H1 (cell line): ENCODE data around the gene MFAP4. TPM values are rescaled to one million over a fixed set of nuclear protein-coding genes. Genes with fewer than 3 reads are reported as not detected.

Experiments
- CTCF ChIA-PET: fragments of 300-600 bp; sonication (Branson Sonifier 250); formaldehyde crosslinking; loops from one replicate; lab custom pipeline; 2021; ENCODE audit not compliant: partially characterized antibody; lab: Charles Lee
- POLR2A ChIA-PET: fragments of 300-600 bp; sonication (Branson Sonifier 250); formaldehyde crosslinking; loops from one replicate; lab custom pipeline; 2021; ENCODE audit warnings: inconsistent platforms; ENCODE audit not compliant: partially characterized antibody; lab: Charles Lee
- DNase-seq, 2 experiments: peaks; one replicate each; pipeline versions ENCODE4 v3.0.0 to v3.0.0-alpha.2; 2010 to 2022; ENCODE audit warnings: low spot score in 2 of 2, low read depth in 1 of 2, mixed read lengths in 1 of 2
- FAIRE-seq: peaks from 2 replicates; lab custom pipeline; 2011; peaks lifted over from hg19 to GRCh38; lab: Jason Lieb, UNC
- H2AFZ ChIP-seq: 2 replicates; pipeline ENCODE4 v1.8.1; 2012; ENCODE audit warnings: low read length, inconsistent platforms
- H2AK5ac ChIP-seq: 2 replicates; pipeline ENCODE4 v1.6.1; 2013; ENCODE audit warnings: low read depth, low read length
- H2BK120ac ChIP-seq: replicated peaks from 2 replicates; pipeline ENCODE3; 2013; ENCODE audit warnings: low read depth, low read length, inconsistent platforms
- H2BK12ac ChIP-seq: 2 replicates; pipeline ENCODE4 v1.6.1; 2013; ENCODE audit warnings: low read depth, low read length
- H2BK15ac ChIP-seq: 2 replicates; pipeline ENCODE4 v1.6.1; 2013; ENCODE audit warnings: low read length
- H2BK20ac ChIP-seq: 2 replicates; pipeline ENCODE4 v1.6.1; 2013; ENCODE audit warnings: low read length
- H2BK5ac ChIP-seq: 2 replicates; pipeline ENCODE4 v1.6.1; 2013; ENCODE audit warnings: low read depth, low read length
- H3K14ac ChIP-seq: 2 replicates; pipeline ENCODE4 v1.6.1; 2013; ENCODE audit warnings: inconsistent platforms; ENCODE audit not compliant: insufficient read length
- H3K18ac ChIP-seq: 2 replicates; pipeline ENCODE4 v1.6.1; 2013; ENCODE audit warnings: low read length; ENCODE audit errors: extremely low read depth
- H3K23ac ChIP-seq: 2 replicates; pipeline ENCODE4 v1.6.1; 2013; ENCODE audit warnings: inconsistent platforms; ENCODE audit not compliant: insufficient read length
- H3K23me2 ChIP-seq: 2 replicates; pipeline ENCODE4 v1.6.1; 2013; ENCODE audit warnings: low read depth, low read length
- H3K27ac ChIP-seq: 2 replicates; pipeline ENCODE4 v1.6.1; 2011; ENCODE audit warnings: low read depth, low read length, inconsistent platforms
- H3K27me3 ChIP-seq, 4 experiments: replicated peaks in 1 of 4; 1 replicate in 1 of 4; 2 replicates in 3 of 4; pipeline versions ENCODE4 v1.6.1 to v1.8.1; 2011 to 2013; ENCODE audit warnings: low read length in 3 of 4, mild to moderate bottlenecking in 3 of 4, inconsistent platforms in 2 of 4, mixed read lengths in 2 of 4, moderate library complexity in 1 of 4; ENCODE audit not compliant: control insufficient read depth in 3 of 4, insufficient read depth in 3 of 4; ENCODE audit errors: extremely low read depth in 1 of 4
- H3K36me3 ChIP-seq, 4 experiments: 2 replicates each; pipeline versions ENCODE4 v1.6.1 to v1.8.1; 2011 to 2013; ENCODE audit warnings: mild to moderate bottlenecking in 4 of 4, low read length in 3 of 4, moderate library complexity in 2 of 4, control low read depth in 1 of 4, inconsistent platforms in 1 of 4; ENCODE audit not compliant: insufficient read depth in 4 of 4, control insufficient read depth in 2 of 4
- H3K4ac ChIP-seq: replicated peaks from 2 replicates; pipeline ENCODE3; 2013; ENCODE audit warnings: low read length, low read depth, mixed read lengths, inconsistent platforms; ENCODE audit not compliant: insufficient read length
- H3K4me1 ChIP-seq, 4 experiments: replicated peaks in 1 of 4; 1 replicate in 1 of 4; 2 replicates in 3 of 4; pipeline versions ENCODE4 v1.6.1 to v1.8.1; 2011 to 2013; ENCODE audit warnings: low read length in 3 of 4, inconsistent platforms in 2 of 4, mixed read lengths in 1 of 4; ENCODE audit not compliant: insufficient read depth in 4 of 4, control insufficient read depth in 3 of 4
- H3K4me2 ChIP-seq, 2 experiments: 2 replicates each; pipeline versions ENCODE4 v1.6.1 to v1.8.1; 2011 to 2013; ENCODE audit warnings: low read depth in 2 of 2, low read length in 2 of 2, control low read depth in 1 of 2, inconsistent platforms in 1 of 2, mild to moderate bottlenecking in 1 of 2; ENCODE audit not compliant: insufficient read depth in 1 of 2
- H3K4me3 ChIP-seq, 4 experiments: fragments of 200-600, 300-600 bp in 1 of 4; sonication (generic), shearing (Covaris generic), sonication (Bioruptor Twin) in 1 of 4; 2 replicates each; pipeline versions ENCODE4 v1.5.1 to v1.8.1; 2011 to 2016; ENCODE audit warnings: low read length in 4 of 4, low read depth in 3 of 4, control low read depth in 2 of 4, inconsistent platforms in 2 of 4, mild to moderate bottlenecking in 2 of 4, mixed read lengths in 1 of 4, moderate library complexity in 1 of 4; ENCODE audit not compliant: insufficient read depth in 2 of 4; ENCODE audit errors: extremely low read depth in 1 of 4
- H3K56ac ChIP-seq: replicated peaks from 2 replicates; pipeline ENCODE3; 2013; ENCODE audit warnings: low read depth, mild to moderate bottlenecking, mixed read lengths, low read length, inconsistent platforms; ENCODE audit not compliant: insufficient read length
- H3K79me1 ChIP-seq: 2 replicates; pipeline ENCODE4 v1.6.1; 2013; ENCODE audit warnings: low read depth, low read length, control low read depth
- H3K79me2 ChIP-seq, 2 experiments: 2 replicates each; pipeline versions ENCODE4 v1.6.1 to v1.8.1; 2012 to 2013; ENCODE audit warnings: low read length in 2 of 2, mild to moderate bottlenecking in 2 of 2, inconsistent platforms in 1 of 2; ENCODE audit not compliant: insufficient read depth in 2 of 2, control insufficient read depth in 1 of 2
- H3K9ac ChIP-seq, 4 experiments: replicated peaks in 1 of 4; 1 replicate in 1 of 4; 2 replicates in 3 of 4; pipeline versions ENCODE4 v1.6.1 to v1.8.1; 2011 to 2013; ENCODE audit warnings: low read depth in 3 of 4, low read length in 3 of 4, control low read depth in 2 of 4, mild to moderate bottlenecking in 2 of 4, moderate library complexity in 2 of 4, inconsistent platforms in 1 of 4; ENCODE audit errors: extremely low read depth in 1 of 4
- H3K9me3 ChIP-seq, 2 experiments: 2 replicates each; pipeline versions ENCODE4 v1.6.1 to v1.8.1; 2012 to 2013; ENCODE audit warnings: mild to moderate bottlenecking in 2 of 2, moderate library complexity in 2 of 2, control low read depth in 1 of 2, inconsistent platforms in 1 of 2, low read depth in 1 of 2, low read length in 1 of 2, mixed read lengths in 1 of 2; ENCODE audit not compliant: insufficient read depth in 2 of 2
- H4K20me1 ChIP-seq, 2 experiments: replicated peaks in 1 of 2; 2 replicates each; pipeline versions ENCODE3 to v1.8.1; 2011 to 2013; ENCODE audit warnings: inconsistent platforms in 2 of 2, low read length in 2 of 2, mild to moderate bottlenecking in 1 of 2; ENCODE audit not compliant: insufficient read depth in 2 of 2, control insufficient read depth in 1 of 2
- H4K5ac ChIP-seq: 2 replicates; pipeline ENCODE4 v1.6.1; 2013; ENCODE audit warnings: low read length, low read depth, mixed read lengths, inconsistent platforms; ENCODE audit not compliant: insufficient read length
- H4K8ac ChIP-seq: 2 replicates; pipeline ENCODE4 v1.8.0; 2013; ENCODE audit warnings: mild to moderate bottlenecking, moderate library complexity, low read length, inconsistent platforms; ENCODE audit not compliant: insufficient read depth; ENCODE audit errors: extremely low read depth
- H4K91ac ChIP-seq: replicated peaks from 2 replicates; pipeline ENCODE3; 2013; ENCODE audit warnings: low read length, mixed read lengths, inconsistent platforms; ENCODE audit not compliant: insufficient read length
- CBX5 ChIP-seq: fragments of 300-800, 300-1000 bp; sonication (generic); IDR thresholded peaks from 2 replicates; pipeline ENCODE4 v1.7.1; 2016; ENCODE audit warnings: antibody characterized with exemption, low read length, low read depth
- POLR2A ChIP-seq, 2 experiments: IDR thresholded peaks; 1 replicate in 1 of 2; 2 replicates in 1 of 2; pipeline ENCODE4 v1.6.1; 2011; ENCODE audit warnings: low read depth in 2 of 2, low read length in 2 of 2, mild to moderate bottlenecking in 2 of 2; ENCODE audit errors: control extremely low read depth in 1 of 2
- SP1 ChIP-seq: IDR thresholded peaks from 2 replicates; pipeline ENCODE4 v1.6.1; 2011; ENCODE audit warnings: low read depth, low read length
- SP2 ChIP-seq: IDR thresholded peaks from 2 replicates; pipeline ENCODE4 v1.6.1; 2012; ENCODE audit warnings: mild to moderate bottlenecking, low read length, inconsistent platforms
- WGBS, 2 experiments: shearing (Covaris generic) in 1 of 2; methylation state at CpG; one replicate each; pipeline versions ENCODE4 v1.1.6 to v1.1.7; 2013 to 2015; ENCODE audit warnings: low lambda C conversion rate in 2 of 2, mixed read lengths in 2 of 2, inconsistent platforms in 1 of 2, low coverage in 1 of 2, missing lambda C conversion rate in 1 of 2; ENCODE audit not compliant: insufficient replicate concordance in 2 of 2, insufficient coverage in 1 of 2, insufficient read length in 1 of 2; ENCODE audit errors: extremely low coverage in 1 of 2, missing lambda C conversion rate in 1 of 2; 5-methylcytosine and 5-hydroxymethylcytosine counted together
- polyA plus RNA-seq, 7 experiments: library from polyadenylated mRNA; depleted of rRNA in 3 of 7; stranded (reverse) in 5 of 7; unstranded in 2 of 7; fragments of >200 nt in 5 of 7; fragments of 200-250 nt in 2 of 7; gene quantifications; 1 replicate in 5 of 7; 2 replicates in 1 of 7; 4 replicates in 1 of 7; pipeline versions ENCODE4 v1.2.1 to v1.2.3, GENCODE V29; 2011 to 2013; ENCODE audit warnings: missing spikeins in 2 of 7, mixed read lengths in 2 of 7
- total RNA-seq: library from RNA; stranded (reverse); fragmentation: NEBNext Ultra II Directional; extraction: Animal tissue kit (Norgen Biotek cat#: 25700); gene quantifications from 2 replicates; pipeline ENCODE4 v1.2.1, GENCODE V29; 2021

The MFAP4 gene
- total and polyA plus RNA-seq, 2 of the 8 experiments (the other 6 are each of a cell fraction or from before 2014, with no cell fraction given), result 3.1 to 3.6 TPM

DNA sequence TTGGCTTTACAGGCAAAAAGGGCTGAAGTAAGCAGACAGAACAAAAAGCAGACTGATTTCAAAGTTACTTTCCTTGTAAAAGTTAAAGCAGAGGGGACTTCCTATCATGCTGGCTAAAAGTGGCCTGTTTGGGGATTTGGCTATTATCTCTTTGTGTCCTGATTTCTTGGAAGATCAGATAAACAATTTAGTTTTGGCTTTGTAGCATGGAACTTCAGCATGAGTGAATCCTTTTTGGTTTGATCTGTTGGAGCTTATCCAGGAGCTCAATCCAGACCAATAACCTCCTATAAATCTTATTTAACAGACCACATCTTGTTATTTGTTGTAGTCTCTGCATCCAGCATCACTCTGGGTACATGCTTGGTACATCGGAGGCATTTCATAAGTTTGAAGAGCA, 15.2 kb upstream of the MFAP4 start:
- no peak overlapping the region for H3K4me2 ChIP-seq
- H3K27me3 ChIP-seq, result no peaks in the 10 kb centered on the region
- no peak overlapping the region for H4K91ac ChIP-seq
- FAIRE-seq (no peak), DNase-seq (no peak)
- H4K20me1 ChIP-seq, result peaks cover 0 to 1% of the 10 kb centered on the region in 2 experiments
- no peak overlapping the region for H2BK20ac ChIP-seq
- H3K79me2 ChIP-seq, result no peaks in the 10 kb centered on the region
- H3K23me2 ChIP-seq, result peaks cover 7% of the 10 kb centered on the region; the same call in 1 of the 2 replicates
- no peak overlapping the region for H2BK15ac ChIP-seq
- no peak overlapping the region for H3K4ac ChIP-seq
- H4K5ac ChIP-seq, result no peak overlapping the region
- no peak overlapping the region for H3K18ac ChIP-seq
- CTCF ChIA-PET, result interaction anchor here (0.7 to 2.2 kb wide), 6 partner anchors 11 to 360 kb away, joined by 3 to 6 read pairs (median 4); partner anchors contain the start of gene B9D1
- no peaks in the 10 kb centered on the region for H3K79me1 ChIP-seq
- H3K23ac ChIP-seq, result no peak overlapping the region
- no peak overlapping the region for H3K14ac ChIP-seq
- no peak overlapping the region for H3K4me3 ChIP-seq
- no peak overlapping the region for H2AFZ ChIP-seq
- H2AK5ac ChIP-seq, result no peak overlapping the region
- no peaks in the 10 kb centered on the region for H3K36me3 ChIP-seq
- POLR2A ChIA-PET, result interaction anchor here (0.5 to 1.7 kb wide), 3 partner anchors 10 to 67 kb away, joined by 3 to 4 read pairs (median 3); no protein-coding TSS in a partner anchor
- no peak overlapping the region for H3K9ac ChIP-seq
- no peak overlapping the region for H2BK5ac ChIP-seq
- peaks cover 2 to 9% (median 5%) of the 10 kb centered on the region in 4 experiments; a peak in 6 of 7 replicates for H3K4me1 ChIP-seq
- no peak overlapping the region for H4K8ac ChIP-seq
- WGBS, 2 experiments, result 100% methylated on average over 1 of the region's 1 CpG; no CpG with 5 or more reads in 1 of the 2 experiments
- H2BK12ac ChIP-seq, result no peak overlapping the region
- H3K56ac ChIP-seq, result no peak overlapping the region
- no peaks in the 10 kb centered on the region for H3K9me3 ChIP-seq
- H2BK120ac ChIP-seq, result no peak overlapping the region
- H3K27ac ChIP-seq, result no peak overlapping the region
- no peak for TF ChIP-seq SP1
- TF ChIP-seq CBX5, result no peak
- TF ChIP-seq POLR2A (IDR thresholded peaks at IDR 0.05; ENCODE audit: control extremely low read depth in 1 of 2, low read depth in 2 of 2, low read length in 2 of 2), result no peak
- TF ChIP-seq SP2, result no peak
